Measurements from ENCODE around the gene NRG3.

GRCh38 chr10:81981724-81982123, 106.7 kb downstream of the NRG3 start:
- TF ChIP-seq CTCF (IDR thresholded peaks at IDR 0.05): no peak
- TF ChIP-seq POLR2A (IDR thresholded peaks at IDR 0.05): no peak
